Left kidney (tissue), 2 donors: ENCODE measurements around the gene ANKRD55. TPM values are rescaled to one million over a fixed set of nuclear protein-coding genes. Genes with fewer than 3 reads are reported as not detected.
A peak's percentile ranks its signal among the peaks of the same experiment; 100 is the strongest.

Experiments
- DNase-seq: peaks from one replicate; pipeline ENCODE4 v3.0.0-alpha.2; 2013
- polyA plus RNA-seq: library from polyadenylated mRNA; unstranded; fragments of 120-200 nt; gene quantifications from one replicate; pipeline ENCODE4 v1.2.1, GENCODE V29; 2013; ENCODE audit not compliant: insufficient read length

Gene ANKRD55
- polyA plus RNA-seq, 1 donor, result 1.1 TPM

- DNase-seq, result no peak
Measured at GRCh38 chr5:56078278-56079156, 154.6 kb downstream of the ANKRD55 start.

- no peak for DNase-seq
Measured at GRCh38 chr5:56077796-56078233, 155.3 kb downstream of the ANKRD55 start.

- no peak for DNase-seq
Measured at GRCh38 chr5:56076486-56076885, 156.6 kb downstream of the ANKRD55 start.

GRCh38 chr5:56075361-56075760, 157.8 kb downstream of the ANKRD55 start:
- DNase-seq, result peak; percentile 67

- DNase-seq, result no peak
Measured at GRCh38 chr5:56072863-56073766, 160.0 kb downstream of the ANKRD55 start.

- no peak for DNase-seq
Measured at GRCh38 chr5:56071470-56071869, 161.7 kb downstream of the ANKRD55 start.

GRCh38 chr5:56070851-56071465, 162.2 kb downstream of the ANKRD55 start:
- DNase-seq, result no peak

- no peak for DNase-seq
Measured at GRCh38 chr5:56069652-56070226, 163.4 kb downstream of the ANKRD55 start.

GRCh38 chr5:56066931-56067450, 166.1 kb downstream of the ANKRD55 start:
- DNase-seq, result no peak

GRCh38 chr5:56064984-56065383, 168.1 kb downstream of the ANKRD55 start:
- no peak for DNase-seq

- no peak for DNase-seq
Measured at GRCh38 chr5:56060276-56061110, 172.6 kb downstream of the ANKRD55 start.

GRCh38 chr5:56059854-56060253, 173.3 kb downstream of the ANKRD55 start:
- DNase-seq, result no peak

- DNase-seq, result no peak
Measured at GRCh38 chr5:56056875-56057274, 176.3 kb downstream of the ANKRD55 start.

GRCh38 chr5:56055859-56056258, 177.3 kb downstream of the ANKRD55 start:
- no peak for DNase-seq

- DNase-seq, result no peak
Measured at GRCh38 chr5:56055287-56055686, 177.8 kb downstream of the ANKRD55 start.

- no peak for DNase-seq
Measured at GRCh38 chr5:56054666-56055065, 178.5 kb downstream of the ANKRD55 start.

GRCh38 chr5:56053363-56053762, 179.8 kb downstream of the ANKRD55 start:
- no peak for DNase-seq

- no peak for DNase-seq
Measured at GRCh38 chr5:56052735-56053134, 180.4 kb downstream of the ANKRD55 start.

GRCh38 chr5:56050551-56051255, 182.4 kb downstream of the ANKRD55 start:
- DNase-seq, result peak; percentile 45
